ENCODE data around the gene PLAGL2.

DNA sequence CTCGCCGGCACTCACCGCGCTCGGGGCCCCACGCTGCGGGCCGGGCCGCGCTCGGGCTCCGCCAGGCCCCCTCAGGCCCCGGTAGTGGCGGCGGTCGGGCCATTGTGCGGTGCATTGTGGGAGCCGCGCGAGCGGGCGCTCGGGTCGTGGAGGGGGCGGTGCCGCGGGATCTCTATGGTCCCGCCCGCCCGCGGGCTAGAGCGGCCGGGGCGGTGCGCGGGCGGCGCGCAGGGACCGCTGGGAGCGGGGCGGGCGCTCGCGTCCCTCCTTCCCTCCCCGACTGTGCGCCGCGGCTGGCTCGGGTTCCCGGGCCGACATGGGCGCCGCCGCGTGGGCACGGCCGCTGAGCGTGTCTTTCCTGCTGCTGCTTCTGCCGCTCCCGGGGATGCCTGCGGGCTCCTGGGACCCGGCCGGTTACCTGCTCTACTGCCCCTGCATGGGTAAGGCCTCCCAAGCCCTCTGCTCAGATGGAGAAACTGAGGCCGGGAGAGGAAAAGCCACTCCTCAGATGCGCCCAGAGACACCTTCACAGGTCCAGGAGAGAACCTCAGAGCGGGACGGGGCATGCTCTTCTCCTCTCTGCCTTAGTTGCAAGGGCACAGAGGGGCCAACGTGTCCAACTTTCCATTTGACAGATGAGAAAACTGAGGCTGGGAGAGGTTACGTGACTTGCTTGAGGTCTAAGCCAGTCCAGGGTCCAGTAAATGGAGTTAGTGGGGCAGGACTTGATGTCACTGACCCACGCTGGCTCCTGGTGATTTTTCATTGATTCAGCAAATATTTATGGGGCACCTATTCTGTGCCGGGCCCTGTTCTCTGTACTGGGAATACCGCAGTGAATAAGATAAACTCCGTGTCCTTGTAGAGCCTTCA, at the start of gene PLAGL2, which contains the start of gene POFUT1:
- TF ChIP-seq, protein P1, sequence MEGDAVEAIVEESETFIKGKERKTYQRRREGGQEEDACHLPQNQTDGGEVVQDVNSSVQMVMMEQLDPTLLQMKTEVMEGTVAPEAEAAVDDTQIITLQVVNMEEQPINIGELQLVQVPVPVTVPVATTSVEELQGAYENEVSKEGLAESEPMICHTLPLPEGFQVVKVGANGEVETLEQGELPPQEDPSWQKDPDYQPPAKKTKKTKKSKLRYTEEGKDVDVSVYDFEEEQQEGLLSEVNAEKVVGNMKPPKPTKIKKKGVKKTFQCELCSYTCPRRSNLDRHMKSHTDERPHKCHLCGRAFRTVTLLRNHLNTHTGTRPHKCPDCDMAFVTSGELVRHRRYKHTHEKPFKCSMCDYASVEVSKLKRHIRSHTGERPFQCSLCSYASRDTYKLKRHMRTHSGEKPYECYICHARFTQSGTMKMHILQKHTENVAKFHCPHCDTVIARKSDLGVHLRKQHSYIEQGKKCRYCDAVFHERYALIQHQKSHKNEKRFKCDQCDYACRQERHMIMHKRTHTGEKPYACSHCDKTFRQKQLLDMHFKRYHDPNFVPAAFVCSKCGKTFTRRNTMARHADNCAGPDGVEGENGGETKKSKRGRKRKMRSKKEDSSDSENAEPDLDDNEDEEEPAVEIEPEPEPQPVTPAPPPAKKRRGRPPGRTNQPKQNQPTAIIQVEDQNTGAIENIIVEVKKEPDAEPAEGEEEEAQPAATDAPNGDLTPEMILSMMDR (IDR thresholded peaks at IDR 0.05; ENCODE audit: insufficient read depth, low read length), result no peak
- no peak for TF ChIP-seq GABPA (IDR thresholded peaks at IDR 0.05; ENCODE audit: low read depth)
- TF ChIP-seq POLR2AphosphoS5 (IDR thresholded peaks at IDR 0.05; ENCODE audit: low read depth), result peak; percentile 91

All from HL-60 (cell line).